ENCODE results near the gene GID8.

The GID8 gene

GRCh38 chr20:62959998-62960436 is 22.1 kb downstream of the GID8 start:
- no peak for DNase-seq

GRCh38 chr20:62960446-62961309 is 22.7 kb downstream of the GID8 start:
- DNase-seq = peak; percentile 94

- peak; percentile 92 for DNase-seq
These were observed 23.4 kb downstream of the GID8 start for GRCh38 chr20:62961310-62961783.

GRCh38 chr20:62961799-62962198 is 23.9 kb downstream of the GID8 start:
- DNase-seq = no peak

GRCh38 chr20:62962221-62962879 is 24.4 kb downstream of the GID8 start:
- no peak for DNase-seq

GRCh38 chr20:62962891-62963613 is 25.1 kb downstream of the GID8 start:
- DNase-seq = no peak

GRCh38 chr20:62963614-62964397 is 25.9 kb downstream of the GID8 start:
- DNase-seq = no peak

GRCh38 chr20:62964700-62965099 is 26.8 kb downstream of the GID8 start:
- no peak for DNase-seq

- DNase-seq = no peak
These were observed 27.4 kb downstream of the GID8 start for GRCh38 chr20:62965363-62965771.

- no peak for DNase-seq
These were observed 28.5 kb downstream of the GID8 start for GRCh38 chr20:62966212-62967148.

- DNase-seq = no peak
These were observed 29.2 kb downstream of the GID8 start for GRCh38 chr20:62967149-62967501.

- DNase-seq = no peak
These were observed 29.8 kb downstream of the GID8 start for GRCh38 chr20:62967628-62968351.

- no peak for DNase-seq
These were observed 30.6 kb downstream of the GID8 start for GRCh38 chr20:62968378-62969178.

- DNase-seq = no peak
These were observed 31.3 kb downstream of the GID8 start for GRCh38 chr20:62969179-62969760.

GRCh38 chr20:62969939-62970306 is 32.0 kb downstream of the GID8 start:
- DNase-seq = no peak

- DNase-seq = no peak
These were observed 32.6 kb downstream of the GID8 start for GRCh38 chr20:62970307-62971210.

- no peak for DNase-seq
These were observed 33.4 kb downstream of the GID8 start for GRCh38 chr20:62971211-62971949.
